CD4-positive, alpha-beta T cell (primary cell): ENCODE data around the gene RAMP1. TPM values are rescaled to one million over a fixed set of nuclear protein-coding genes. Genes with fewer than 3 reads are reported as not detected.

Source experiments
- ATAC-seq: fragments of 200-7000 bp; cut with Tn5 transposase; one replicate; pipeline ENCODE4 v1.10.0; 2022; ENCODE audit warnings: mild to moderate bottlenecking; ENCODE audit not compliant: poor library complexity
- CTCF ChIA-PET: fragments of 350-600 bp; sonication (Branson Sonifier 250); formaldehyde crosslinking; loops from one replicate; lab custom pipeline; 2021; ENCODE audit warnings: antibody characterized with exemption, inconsistent platforms; lab: Charles Lee
- POLR2A ChIA-PET: fragments of 350-600 bp; sonication (Branson Sonifier 250); formaldehyde crosslinking; loops from one replicate; lab custom pipeline; 2021; ENCODE audit warnings: antibody characterized with exemption, inconsistent platforms; lab: Charles Lee
- DNase-seq, 14 experiments: peaks; one replicate each; pipeline ENCODE4 v3.0.0-alpha.2; 2013 to 2020; ENCODE audit warnings: mixed read lengths in 2 of 14
- H3K27ac ChIP-seq, 2 donors: one replicate each; pipeline versions ENCODE4 v1.5.1 to v1.7.0; 2013; ENCODE audit warnings: low read length in 2 of 2, low read depth in 1 of 2, mild to moderate bottlenecking in 1 of 2
- H3K27me3 ChIP-seq, 2 experiments: 1 replicate in 1 of 2; 2 replicates in 1 of 2; pipeline versions ENCODE4 v1.6.1 to v1.7.0; 2013; ENCODE audit warnings: low read length in 2 of 2, control low read depth in 1 of 2, mild to moderate bottlenecking in 1 of 2, moderate library complexity in 1 of 2; ENCODE audit not compliant: insufficient read depth in 2 of 2, control insufficient read depth in 1 of 2
- H3K36me3 ChIP-seq: one replicate; pipeline ENCODE4 v1.6.1; 2013; ENCODE audit warnings: low read length, control low read depth; ENCODE audit not compliant: insufficient read depth
- H3K4me1 ChIP-seq: one replicate; pipeline ENCODE4 v1.6.1; 2013; ENCODE audit warnings: low read length, control low read depth; ENCODE audit not compliant: insufficient read depth
- H3K4me3 ChIP-seq: one replicate; pipeline ENCODE4 v1.5.1; 2013; ENCODE audit warnings: mild to moderate bottlenecking, low read length, moderate library complexity
- H3K9me3 ChIP-seq, 2 experiments: 1 replicate in 1 of 2; 2 replicates in 1 of 2; pipeline versions ENCODE4 v1.6.1 to v1.7.0; 2013; ENCODE audit warnings: low read length in 2 of 2, mild to moderate bottlenecking in 2 of 2, control low read depth in 1 of 2, moderate library complexity in 1 of 2; ENCODE audit not compliant: control insufficient read depth in 1 of 2, insufficient read depth in 1 of 2
- H3K27ac Mint-ChIP-seq: one replicate; pipeline ENCODE4 v1.8.0; 2020; ENCODE audit warnings: mixed read lengths
- H3K27me3 Mint-ChIP-seq: one replicate; pipeline ENCODE4 v1.8.0; 2021; ENCODE audit warnings: mixed read lengths
- H3K36me3 Mint-ChIP-seq: one replicate; pipeline ENCODE4 v1.8.0; 2021; ENCODE audit warnings: low read depth, mixed read lengths
- H3K4me1 Mint-ChIP-seq: one replicate; pipeline ENCODE4 v1.8.0; 2021; ENCODE audit warnings: low read depth, mixed read lengths
- H3K4me3 Mint-ChIP-seq: one replicate; pipeline ENCODE4 v1.8.0; 2020; ENCODE audit warnings: mild to moderate bottlenecking, mixed read lengths
- H3K9me3 Mint-ChIP-seq: one replicate; pipeline ENCODE4 v1.8.0; 2020; ENCODE audit warnings: mixed read lengths
- intact Hi-C, 2 experiments: fragments of 100-400 bp; cut with DNase I in 1 of 2; cut with micrococcal nuclease in 1 of 2; formaldehyde crosslinking; loops; one replicate each; pipeline versions ENCODE4 v1.15.1 to v1.9.0; 2023 to 2025; cut with DNase I, micrococcal nuclease
- total RNA-seq, 174 experiments: library from RNA in 2 of 174; stranded (reverse) in 2 of 174; gene quantifications; one replicate each; pipeline ENCODE4 v1.2.3 and lab custom pipeline; 2021 to 2026
- TF ChIP-seq, protein P1 (sequence below): fragments of 200-600 bp; IDR thresholded peaks from one replicate; pipeline ENCODE4 v1.8.0; 2022; ENCODE audit warnings: antibody characterized with exemption, mild to moderate bottlenecking

RAMP1 gene
- total RNA-seq, 2 experiments from 2014 or later: not detected

DNA sequence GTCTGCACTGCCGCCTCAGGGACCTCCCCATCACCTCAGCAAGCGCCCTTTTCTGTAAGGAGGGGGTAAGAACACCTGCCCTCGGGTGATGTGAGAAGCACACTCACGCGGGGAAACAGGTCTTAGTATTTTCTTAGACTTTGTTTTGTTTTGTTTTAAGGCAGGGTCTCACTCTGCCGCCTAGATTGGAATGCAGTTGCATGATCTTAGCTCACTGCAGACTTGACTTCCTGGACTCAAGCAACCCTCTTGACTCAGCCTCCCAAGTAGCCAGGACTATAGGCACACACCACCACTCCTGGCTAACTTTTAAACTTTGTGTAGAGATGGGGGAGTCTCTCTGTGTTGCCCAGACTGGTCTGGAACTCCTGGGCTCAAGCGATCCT is 37.1 kb downstream of the RAMP1 start:
- peaks cover 37% of the 10 kb centered on the region for H3K4me1 Mint-ChIP-seq

GRCh38 chr2:237896956-237897355 is 37.5 kb downstream of the RAMP1 start:
- H3K27ac ChIP-seq: no peak overlapping the region
- intact Hi-C loops: no loop called here
- no peak overlapping the region for H3K4me3 ChIP-seq
- H3K27me3 ChIP-seq: no peaks in the 10 kb centered on the region
- TF ChIP-seq, protein P1, sequence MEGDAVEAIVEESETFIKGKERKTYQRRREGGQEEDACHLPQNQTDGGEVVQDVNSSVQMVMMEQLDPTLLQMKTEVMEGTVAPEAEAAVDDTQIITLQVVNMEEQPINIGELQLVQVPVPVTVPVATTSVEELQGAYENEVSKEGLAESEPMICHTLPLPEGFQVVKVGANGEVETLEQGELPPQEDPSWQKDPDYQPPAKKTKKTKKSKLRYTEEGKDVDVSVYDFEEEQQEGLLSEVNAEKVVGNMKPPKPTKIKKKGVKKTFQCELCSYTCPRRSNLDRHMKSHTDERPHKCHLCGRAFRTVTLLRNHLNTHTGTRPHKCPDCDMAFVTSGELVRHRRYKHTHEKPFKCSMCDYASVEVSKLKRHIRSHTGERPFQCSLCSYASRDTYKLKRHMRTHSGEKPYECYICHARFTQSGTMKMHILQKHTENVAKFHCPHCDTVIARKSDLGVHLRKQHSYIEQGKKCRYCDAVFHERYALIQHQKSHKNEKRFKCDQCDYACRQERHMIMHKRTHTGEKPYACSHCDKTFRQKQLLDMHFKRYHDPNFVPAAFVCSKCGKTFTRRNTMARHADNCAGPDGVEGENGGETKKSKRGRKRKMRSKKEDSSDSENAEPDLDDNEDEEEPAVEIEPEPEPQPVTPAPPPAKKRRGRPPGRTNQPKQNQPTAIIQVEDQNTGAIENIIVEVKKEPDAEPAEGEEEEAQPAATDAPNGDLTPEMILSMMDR: no peak
- Mint-ChIP-seq H3K27ac (peak overlapping the region; percentile 75), H3K27me3 (no peaks in the 10 kb centered on the region), H3K4me1 (peaks cover 42% of the 10 kb centered on the region), H3K9me3 (no peaks in the 10 kb centered on the region), H3K4me3 (no peak overlapping the region), H3K36me3 (no peaks in the 10 kb centered on the region)
- ATAC-seq (no peak), DNase-seq (no peak)
- no peaks in the 10 kb centered on the region for H3K9me3 ChIP-seq
- H3K36me3 ChIP-seq: no peaks in the 10 kb centered on the region
- ChIA-PET CTCF (no interaction called here), POLR2A (no interaction called here)
- H3K4me1 ChIP-seq: peaks cover 41% of the 10 kb centered on the region

More for the DNA sequence above, 37.1 kb downstream of the RAMP1 start:
- peaks cover 38% of the 10 kb centered on the region for H3K4me1 ChIP-seq
- H3K36me3 ChIP-seq: no peaks in the 10 kb centered on the region
- ChIA-PET POLR2A (no interaction called here), CTCF (no interaction called here)
- no peaks in the 10 kb centered on the region for H3K27me3 ChIP-seq
- no peak overlapping the region for H3K4me3 Mint-ChIP-seq
- no peak for ATAC-seq
- no peaks in the 10 kb centered on the region for H3K36me3 Mint-ChIP-seq
- no peak for DNase-seq
- H3K27ac Mint-ChIP-seq: peak overlapping the region; percentile 75
- H3K9me3 ChIP-seq: no peaks in the 10 kb centered on the region
- intact Hi-C loops: no loop called here
- H3K27ac ChIP-seq: no peak overlapping the region
- H3K27me3 Mint-ChIP-seq: no peaks in the 10 kb centered on the region
- no peaks in the 10 kb centered on the region for H3K9me3 Mint-ChIP-seq
- H3K4me3 ChIP-seq: no peak overlapping the region
- TF ChIP-seq, protein P1: no peak

DNA sequence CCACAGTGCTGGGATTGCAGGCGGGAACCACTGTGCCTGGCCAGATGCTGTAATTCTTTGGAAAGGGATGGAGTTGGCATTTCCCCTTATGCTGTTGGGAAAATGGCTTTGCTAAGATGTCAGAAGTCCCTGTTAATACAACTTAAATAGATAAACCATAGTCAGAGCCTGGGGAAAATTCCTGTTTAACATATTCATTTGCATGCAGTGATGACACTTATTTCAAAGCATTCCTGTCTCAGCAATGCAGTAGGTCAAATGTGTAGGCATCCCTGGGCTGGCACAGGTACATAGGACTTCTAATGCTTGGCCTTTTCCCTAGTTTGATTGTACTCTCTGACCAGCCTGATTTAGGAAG is 38.6 kb downstream of the RAMP1 start:
- Histone ChIP-seq H3K27me3 (no peaks in the 10 kb centered on the region), H3K4me1 (peaks cover 49% of the 10 kb centered on the region), H3K36me3 (no peaks in the 10 kb centered on the region), H3K9me3 (no peaks in the 10 kb centered on the region), H3K27ac (peak overlapping the region; percentile 60 to 77), H3K4me3 (no peak overlapping the region)
- ChIA-PET CTCF (no interaction called here), POLR2A (no interaction called here)
- DNase-seq (no peak), ATAC-seq (no peak)
- Mint-ChIP-seq H3K4me3 (peak overlapping the region; percentile 49), H3K27ac (peak overlapping the region; percentile 75), H3K27me3 (no peaks in the 10 kb centered on the region), H3K9me3 (no peaks in the 10 kb centered on the region), H3K36me3 (no peaks in the 10 kb centered on the region), H3K4me1 (peaks cover 42% of the 10 kb centered on the region)
- TF ChIP-seq, protein P1: no peak
- intact Hi-C loops: no loop called here
